ENCODE data around the gene TBX19. TPM values are rescaled to one million over a fixed set of nuclear protein-coding genes. Genes with fewer than 3 reads are reported as not detected.

The TBX19 gene
- 0.21 TPM in 1 of 2 replicates, not detected in the other for total RNA-seq (2014; rRNA removed; shearing (Covaris generic))
- polyA plus RNA-seq (2015; cell fraction: cytosol; rRNA removed): 0.65 and 0.93 TPM in 2 replicates
- 2.2 and 2.4 TPM in 2 replicates for polyA plus RNA-seq (2015; cell fraction: nucleus; rRNA removed)

- DNase-seq (ENCODE audit: low read depth): no peak
Observed at GRCh38 chr1:168280296-168280927, at the start of gene TBX19. Gene TBX19, plus strand, starts transcription at chr1:168280877. Its CDS starts 214 bp downstream, at chr1:168281091.

DNA sequence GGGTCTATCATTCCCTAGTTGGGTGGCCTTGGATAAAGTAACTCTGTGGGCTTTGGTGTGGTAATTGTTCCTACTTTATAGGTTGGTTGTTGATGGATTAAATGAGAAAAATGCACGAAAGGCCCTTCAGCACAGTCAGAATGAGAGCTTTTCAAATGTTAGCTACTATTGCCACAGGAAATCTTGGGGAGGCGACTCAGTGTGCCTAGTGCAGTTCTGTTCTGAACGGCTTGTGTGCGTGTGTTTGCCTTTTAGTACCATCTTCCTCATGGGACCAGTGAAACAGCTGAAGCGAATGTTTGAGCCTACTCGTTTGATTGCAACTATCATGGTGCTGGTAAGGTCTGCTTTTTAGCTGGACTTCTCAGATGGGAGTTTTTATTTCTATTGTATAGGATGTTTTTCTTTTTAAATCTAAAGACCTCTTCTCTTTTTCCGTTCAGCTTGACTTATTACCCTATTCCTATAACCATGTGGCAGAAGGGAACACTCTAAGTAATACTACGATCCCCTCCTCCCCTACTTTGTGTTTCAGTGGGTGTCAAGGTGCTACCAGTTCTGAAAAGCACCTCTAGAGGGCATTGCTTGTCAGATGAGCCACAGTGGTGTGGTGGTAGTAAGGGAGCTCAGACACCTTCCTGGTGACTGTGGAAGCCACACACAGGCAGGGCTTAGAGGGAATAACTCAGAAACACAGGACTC is 45.7 kb upstream of the TBX19 start:
- DNase-seq (ENCODE audit: low read depth): peak; percentile 60

- DNase-seq (ENCODE audit: low read depth): no peak
Observed at GRCh38 chr1:168235548-168235885, 45.2 kb upstream of the TBX19 start.

- DNase-seq (ENCODE audit: low read depth): no peak
Observed at GRCh38 chr1:168235937-168236336, 44.7 kb upstream of the TBX19 start.

GRCh38 chr1:168236836-168237611 is 43.7 kb upstream of the TBX19 start:
- no peak for DNase-seq (ENCODE audit: low read depth)

DNA sequence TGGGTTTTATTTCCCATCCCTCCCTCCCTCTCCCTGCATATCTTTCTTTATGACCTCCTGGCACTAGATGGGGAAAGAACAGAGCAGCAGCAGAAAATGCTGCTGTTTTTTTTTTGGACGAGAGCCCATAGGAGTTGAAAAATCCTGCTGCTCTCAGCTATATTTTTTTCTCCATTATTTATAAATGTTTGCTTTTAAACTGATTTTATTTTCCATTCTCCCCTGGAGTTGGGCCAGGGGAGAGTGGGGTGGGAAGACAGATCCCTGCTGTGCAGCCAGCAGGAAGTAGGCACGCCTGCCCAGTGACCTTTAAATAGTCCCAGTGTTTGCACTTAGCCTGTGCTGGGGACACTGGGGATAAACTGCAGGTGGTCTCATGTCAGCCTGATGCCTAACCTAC is 37.5 kb upstream of the TBX19 start:
- DNase-seq (ENCODE audit: low read depth): no peak

DNA sequence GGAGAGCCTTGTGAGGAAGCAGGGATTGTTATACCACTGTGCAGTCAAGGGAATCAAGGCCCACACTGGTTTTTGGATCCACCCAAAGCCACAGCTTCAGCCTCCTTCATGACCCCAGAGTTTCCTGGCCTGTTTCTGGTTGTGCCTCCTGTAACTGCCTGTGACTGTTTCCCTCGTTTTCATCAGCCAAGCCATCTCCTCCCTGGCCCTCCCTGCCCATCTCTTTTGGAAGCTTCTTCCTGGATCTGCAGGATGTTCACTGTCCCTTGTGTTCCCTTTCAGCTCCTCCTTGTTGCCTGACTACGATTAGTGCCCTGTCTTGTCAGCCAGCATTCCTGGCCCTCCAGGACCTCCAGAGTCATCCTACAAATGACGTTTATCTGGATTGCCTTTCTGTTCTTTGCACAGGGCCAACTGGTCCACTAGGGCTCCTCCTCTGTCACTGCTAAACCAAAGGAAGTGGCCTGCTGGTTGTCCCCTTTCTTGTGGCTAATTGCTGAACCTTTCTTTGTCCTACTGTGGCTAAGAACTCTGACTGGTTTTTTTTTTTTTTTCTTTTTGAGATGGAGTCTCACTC is 37.0 kb upstream of the TBX19 start:
- DNase-seq (ENCODE audit: low read depth): no peak

DNA sequence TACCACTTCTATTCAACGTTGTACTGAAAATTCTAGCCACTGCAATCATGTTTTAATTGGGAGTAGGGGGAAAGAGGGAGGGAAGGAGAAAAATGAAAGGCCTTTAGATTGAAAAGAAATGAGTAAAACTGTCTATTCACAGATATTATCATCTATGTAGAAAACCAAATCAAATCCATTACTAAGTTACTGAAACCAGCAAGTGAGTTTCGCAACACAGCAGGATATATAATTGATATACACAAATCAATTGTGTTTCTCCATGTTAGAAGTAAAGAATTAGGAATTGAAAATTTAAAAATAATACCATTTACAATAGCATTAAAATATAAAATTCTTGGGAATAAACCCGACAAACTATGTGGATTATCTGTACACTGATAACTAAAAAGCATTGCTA is 35.6 kb upstream of the TBX19 start:
- no peak for DNase-seq (ENCODE audit: low read depth)

DNA sequence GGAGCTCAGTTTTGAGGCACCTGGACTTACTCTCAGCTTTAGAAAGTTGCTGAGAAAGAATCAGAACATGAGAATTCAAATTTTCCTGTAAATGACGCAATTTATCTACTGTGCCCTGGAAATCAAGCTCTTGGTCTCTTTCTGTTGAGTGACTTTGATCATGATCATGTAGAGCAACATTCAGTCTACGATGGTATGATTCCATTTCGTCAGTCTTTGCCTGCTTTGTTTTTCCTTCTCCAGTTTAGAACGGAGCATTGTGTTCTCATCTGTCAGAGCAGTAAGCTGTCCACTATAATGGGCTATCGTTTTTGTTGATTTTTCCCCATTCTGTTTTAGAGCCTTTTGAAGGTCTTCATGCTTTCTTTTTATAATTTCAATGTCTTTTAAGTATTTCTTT is 34.2 kb upstream of the TBX19 start:
- no peak for DNase-seq (ENCODE audit: low read depth)

GRCh38 chr1:168252204-168252733 is 28.4 kb upstream of the TBX19 start:
- no peak for DNase-seq (ENCODE audit: low read depth)

DNA sequence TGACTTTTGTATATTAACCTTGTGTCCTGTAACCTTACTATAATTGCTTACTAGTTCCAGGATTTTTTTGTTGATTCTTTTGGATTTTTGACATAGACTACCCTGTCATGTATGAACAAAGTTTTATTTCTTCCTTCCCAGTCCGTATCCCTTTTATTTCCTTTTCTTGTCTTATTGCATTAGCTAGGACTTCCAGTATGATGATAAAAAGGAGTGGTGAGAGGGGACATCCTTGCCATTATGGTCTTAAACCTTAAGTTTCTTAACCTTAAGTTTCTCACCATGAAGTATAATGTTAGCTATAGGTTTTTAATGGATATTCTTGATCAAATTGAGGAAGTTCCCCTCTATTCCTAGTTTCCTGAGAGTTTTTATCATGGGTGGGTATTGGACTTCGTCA is 24.5 kb upstream of the TBX19 start:
- no peak for DNase-seq (ENCODE audit: low read depth)

- no peak for DNase-seq (ENCODE audit: low read depth)
Observed at GRCh38 chr1:168257397-168257796, 23.3 kb upstream of the TBX19 start.

DNA sequence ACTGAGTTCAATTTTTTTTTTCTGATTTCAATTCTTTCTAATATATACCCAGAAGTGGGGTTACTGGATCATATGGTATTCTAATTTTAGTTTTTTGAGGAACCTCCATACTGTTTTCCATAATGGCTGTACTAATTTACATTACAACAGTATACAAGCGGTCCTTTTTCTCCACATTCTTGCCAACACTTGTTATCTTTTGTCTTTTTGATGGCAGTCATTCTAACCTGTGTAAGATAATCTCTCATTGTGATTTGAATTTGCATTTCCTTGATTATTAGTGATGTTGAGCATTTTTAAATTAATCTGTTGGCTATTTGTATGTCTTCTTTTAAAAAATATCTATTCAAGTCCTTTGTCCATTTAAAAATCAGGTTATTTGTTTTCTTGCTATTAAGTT is 21.1 kb upstream of the TBX19 start:
- DNase-seq (ENCODE audit: low read depth): no peak

- DNase-seq (ENCODE audit: low read depth): no peak
Observed at GRCh38 chr1:168260393-168260792, 20.3 kb upstream of the TBX19 start.

DNA sequence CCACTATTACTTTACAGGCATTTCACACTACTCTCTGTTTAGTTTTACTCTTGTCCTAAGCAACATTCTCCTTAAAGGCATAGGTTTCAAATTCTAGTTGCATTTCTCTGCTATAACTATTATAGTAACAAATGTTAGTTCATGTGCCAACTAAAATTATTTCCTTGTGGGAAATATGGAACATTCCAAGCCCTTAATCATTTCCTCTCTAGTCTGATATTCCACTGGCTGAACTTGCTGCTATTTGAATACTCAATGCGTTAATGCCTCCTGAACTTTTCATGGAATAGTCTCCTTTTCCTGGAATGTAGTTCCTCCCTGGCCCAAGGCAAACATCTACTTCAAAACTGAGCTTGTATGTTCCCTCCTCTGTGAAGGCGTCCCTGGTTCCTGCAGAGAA is 19.3 kb upstream of the TBX19 start:
- peak; percentile 63 for DNase-seq (ENCODE audit: low read depth)

GRCh38 chr1:168263130-168263529 is 17.5 kb upstream of the TBX19 start:
- no peak for DNase-seq (ENCODE audit: low read depth)

GRCh38 chr1:168264296-168264695 is 16.4 kb upstream of the TBX19 start:
- no peak for DNase-seq (ENCODE audit: low read depth)

DNA sequence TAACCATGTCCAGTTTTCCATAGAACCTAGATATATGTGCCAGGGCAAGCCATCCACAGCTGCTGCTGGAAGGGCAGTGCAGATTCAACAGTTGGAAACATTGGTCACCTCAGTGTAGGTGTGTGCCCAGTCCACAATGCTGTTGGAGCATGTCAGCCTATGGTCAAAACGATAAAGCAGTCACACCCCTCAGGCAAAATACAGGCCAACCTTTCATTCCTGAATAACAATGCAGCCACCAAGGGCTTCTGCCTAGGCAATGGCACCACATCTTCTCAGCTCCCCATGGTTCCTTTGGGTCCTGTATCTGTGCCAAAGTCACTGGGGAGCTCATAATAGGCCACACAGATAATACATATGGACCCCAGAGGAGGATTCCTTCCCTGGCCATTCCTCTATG is 15.1 kb upstream of the TBX19 start:
- DNase-seq (ENCODE audit: low read depth): no peak

GRCh38 chr1:168266644-168267186 is 14.0 kb upstream of the TBX19 start:
- DNase-seq (ENCODE audit: low read depth): peak; percentile 15

DNA sequence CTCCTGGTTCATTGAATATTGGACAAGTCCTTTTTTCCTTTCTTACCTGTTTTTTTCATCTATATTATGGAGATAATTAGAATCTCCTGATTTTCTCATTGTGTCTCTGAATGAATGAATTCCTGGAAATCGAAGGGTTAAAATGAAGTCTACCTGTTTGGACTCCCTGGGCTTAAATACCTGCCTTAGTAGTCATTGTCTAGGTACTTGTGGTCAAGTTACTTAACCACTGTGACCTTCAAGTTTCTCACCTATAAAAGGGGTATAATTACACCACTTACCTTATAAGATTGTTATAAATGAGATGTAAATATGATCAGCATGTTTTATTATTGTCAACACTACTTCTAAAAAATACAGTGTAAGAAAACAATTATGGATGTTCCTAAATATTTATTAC is 9.0 kb upstream of the TBX19 start:
- no peak for DNase-seq (ENCODE audit: low read depth)

DNA sequence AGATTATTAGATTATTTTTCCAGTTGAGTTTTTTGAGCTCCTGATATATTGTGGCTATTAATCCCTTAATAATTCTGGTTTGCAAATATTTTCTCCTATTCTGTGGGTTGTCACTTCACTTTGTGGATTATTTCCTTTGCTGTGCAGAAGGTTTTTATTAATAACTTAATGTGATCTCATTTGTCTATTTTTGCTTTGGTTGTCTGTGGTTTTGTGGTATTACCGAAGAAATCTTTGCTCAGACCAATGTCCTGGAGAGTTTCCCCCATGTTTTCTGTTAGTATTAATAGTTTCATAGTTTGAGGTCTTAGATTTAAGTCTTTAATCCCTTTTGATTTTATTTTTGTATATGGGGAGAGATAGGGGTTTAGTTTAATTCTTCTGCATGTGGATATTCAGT is 7.1 kb upstream of the TBX19 start:
- DNase-seq (ENCODE audit: low read depth): no peak

Data from HT1080 (cell line).